ENCODE measurements around the gene GINS2.

Gene GINS2

GRCh38 chr16:85637808-85638647 lies 50.7 kb downstream of the GINS2 start:
- FAIRE-seq, result no peak

- FAIRE-seq, result no peak
Observed at GRCh38 chr16:85637061-85637807, 51.5 kb downstream of the GINS2 start.

GRCh38 chr16:85636234-85636812 lies 52.4 kb downstream of the GINS2 start:
- no peak for FAIRE-seq

- FAIRE-seq, result no peak
Observed at GRCh38 chr16:85635545-85636140, 53.1 kb downstream of the GINS2 start.

GRCh38 chr16:85634747-85635544 lies 53.8 kb downstream of the GINS2 start:
- FAIRE-seq, result no peak

- no peak for FAIRE-seq
Observed at GRCh38 chr16:85633888-85634287, 54.9 kb downstream of the GINS2 start.

- FAIRE-seq, result no peak
Observed at GRCh38 chr16:85633438-85633743, 55.4 kb downstream of the GINS2 start.

GRCh38 chr16:85632709-85633437 lies 55.9 kb downstream of the GINS2 start:
- FAIRE-seq, result no peak

- FAIRE-seq, result no peak
Observed at GRCh38 chr16:85631802-85632393, 56.9 kb downstream of the GINS2 start.

GRCh38 chr16:85631230-85631629 lies 57.5 kb downstream of the GINS2 start:
- no peak for FAIRE-seq

- FAIRE-seq, result no peak
Observed at GRCh38 chr16:85629853-85630252, 58.9 kb downstream of the GINS2 start.

- no peak for FAIRE-seq
Observed at GRCh38 chr16:85629326-85629725, 59.4 kb downstream of the GINS2 start.

- FAIRE-seq, result no peak
Observed at GRCh38 chr16:85628645-85629044, 60.1 kb downstream of the GINS2 start.

- FAIRE-seq, result no peak
Observed at GRCh38 chr16:85628265-85628556, 60.5 kb downstream of the GINS2 start.

- no peak for FAIRE-seq
Observed at GRCh38 chr16:85627526-85628264, 61.1 kb downstream of the GINS2 start.

- no peak for FAIRE-seq
Observed at GRCh38 chr16:85627089-85627488, 61.7 kb downstream of the GINS2 start.
